Activated CD8-positive, alpha-beta T cell treated with anti-CD3 and anti-CD28 coated beads, Interleukin-2, amount 10 ng/mL, durations not matched to agents 7 days and 5 days (primary cell): ENCODE results near the gene OXCT1. TPM values are rescaled to one million over a fixed set of nuclear protein-coding genes. Genes with fewer than 3 reads are reported as not detected.
A peak's percentile ranks its signal among the peaks of the same experiment; 100 is the strongest.

Experiments
- ATAC-seq: fragments of 150-1000 bp; cut with Tn5 transposase; one replicate; pipeline ENCODE4 v1.10.0; 2021; ENCODE audit warnings: moderate library complexity
- CTCF ChIA-PET: fragments of 350-600 bp; sonication (Branson Sonifier 250); formaldehyde crosslinking; loops from one replicate; lab custom pipeline; 2021; ENCODE audit warnings: antibody characterized with exemption; lab: Charles Lee
- POLR2A ChIA-PET: fragments of 350-600 bp; sonication (Branson Sonifier 250); formaldehyde crosslinking; loops from one replicate; lab custom pipeline; 2021; ENCODE audit warnings: antibody characterized with exemption; lab: Charles Lee
- DNase-seq: peaks from one replicate; pipeline ENCODE4 v3.0.0-alpha.2; 2020
- H3K27ac Mint-ChIP-seq: one replicate; pipeline ENCODE4 v1.8.0; 2021; ENCODE audit warnings: mild to moderate bottlenecking, mixed read lengths
- H3K27me3 Mint-ChIP-seq: one replicate; pipeline ENCODE4 v1.8.0; 2021; ENCODE audit warnings: low read depth, mixed read lengths
- H3K36me3 Mint-ChIP-seq: one replicate; pipeline ENCODE4 v1.8.0; 2021; ENCODE audit warnings: low read depth, mixed read lengths
- H3K4me1 Mint-ChIP-seq: one replicate; pipeline ENCODE4 v1.8.0; 2021; ENCODE audit warnings: low read depth, mixed read lengths
- H3K4me3 Mint-ChIP-seq: one replicate; pipeline ENCODE4 v1.8.0; 2021; ENCODE audit warnings: mild to moderate bottlenecking, mixed read lengths
- H3K9me3 Mint-ChIP-seq: one replicate; pipeline ENCODE4 v1.8.0; 2022; ENCODE audit warnings: mixed read lengths; ENCODE audit not compliant: insufficient read depth
- total RNA-seq, 2 experiments: library from RNA; stranded (reverse); gene quantifications; one replicate each; pipeline ENCODE4 v1.2.3, GENCODE V29; 2021

OXCT1 gene
- total RNA-seq, 2 experiments from 2014 or later, result 59.3 to 61.0 TPM

GRCh38 chr5:41844502-41844901 lies 25.7 kb downstream of the OXCT1 start:
- H3K36me3 Mint-ChIP-seq, result peaks cover 31% of the 10 kb centered on the region
- ATAC-seq (no peak), DNase-seq (no peak)
- ChIA-PET CTCF (interaction anchor here (0.9 to 4.0 kb wide), 18 partner anchors 9 to 940 kb away, joined by 3 to 23 read pairs (median 6); no protein-coding TSS in a partner anchor), POLR2A (no interaction called here)
- no peaks in the 10 kb centered on the region for H3K4me1 Mint-ChIP-seq
- no peaks in the 10 kb centered on the region for H3K27me3 Mint-ChIP-seq
- no peak overlapping the region for H3K27ac Mint-ChIP-seq
- no peak overlapping the region for H3K4me3 Mint-ChIP-seq
- H3K9me3 Mint-ChIP-seq, result peaks cover 6% of the 10 kb centered on the region

- DNase-seq (peak; percentile 51), ATAC-seq (peak; percentile 58)
- ChIA-PET CTCF (interaction anchor here (0.6 to 4.0 kb wide), 39 partner anchors 9 to 939 kb away, joined by 3 to 23 read pairs (median 4); partner anchors contain the start of genes FBXO4 and RIMOC1), POLR2A (no interaction called here)
- Mint-ChIP-seq H3K9me3 (no peaks in the 10 kb centered on the region), H3K27ac (no peak overlapping the region), H3K4me3 (no peak overlapping the region), H3K36me3 (peaks cover 28% of the 10 kb centered on the region), H3K27me3 (no peaks in the 10 kb centered on the region), H3K4me1 (no peaks in the 10 kb centered on the region)
Observed at GRCh38 chr5:41843456-41844370, 26.5 kb downstream of the OXCT1 start.

- Mint-ChIP-seq H3K27ac (no peak overlapping the region), H3K36me3 (peaks cover 37% of the 10 kb centered on the region), H3K4me1 (no peaks in the 10 kb centered on the region), H3K9me3 (no peaks in the 10 kb centered on the region), H3K4me3 (no peak overlapping the region), H3K27me3 (no peaks in the 10 kb centered on the region)
- ChIA-PET POLR2A (no interaction called here), CTCF (interaction anchor here (0.8 to 4.0 kb wide), 22 partner anchors 8 to 938 kb away, joined by 3 to 23 read pairs (median 5); partner anchors contain the start of gene FBXO4)
- ATAC-seq, result no peak
- no peak for DNase-seq
Observed at GRCh38 chr5:41842777-41843176, 27.4 kb downstream of the OXCT1 start.

- Mint-ChIP-seq H3K4me3 (no peak overlapping the region), H3K27me3 (no peaks in the 10 kb centered on the region), H3K36me3 (peaks cover 39% of the 10 kb centered on the region), H3K4me1 (no peaks in the 10 kb centered on the region), H3K9me3 (no peaks in the 10 kb centered on the region), H3K27ac (no peak overlapping the region)
- DNase-seq (no peak), ATAC-seq (no peak)
- POLR2A ChIA-PET, result no interaction called here
- CTCF ChIA-PET, result interaction anchor here (1.2 to 1.9 kb wide), 4 partner anchors 145 to 937 kb away, joined by 4 to 5 read pairs (median 4); no protein-coding TSS in a partner anchor
Observed at GRCh38 chr5:41841325-41841724, 28.9 kb downstream of the OXCT1 start.

- H3K36me3 Mint-ChIP-seq, result peaks cover 42% of the 10 kb centered on the region
- H3K9me3 Mint-ChIP-seq, result no peaks in the 10 kb centered on the region
- ATAC-seq, result no peak
- no peak overlapping the region for H3K4me3 Mint-ChIP-seq
- peaks cover 7% of the 10 kb centered on the region for H3K4me1 Mint-ChIP-seq
- H3K27ac Mint-ChIP-seq, result no peak overlapping the region
- ChIA-PET CTCF (interaction anchor here (0.7 to 1.9 kb wide), 5 partner anchors 15 to 935 kb away, joined by 3 to 5 read pairs (median 4); no protein-coding TSS in a partner anchor), POLR2A (no interaction called here)
- H3K27me3 Mint-ChIP-seq, result no peaks in the 10 kb centered on the region
- no peak for DNase-seq
Observed at GRCh38 chr5:41840251-41840650, 30.0 kb downstream of the OXCT1 start.

GRCh38 chr5:41837793-41838192 lies 32.4 kb downstream of the OXCT1 start:
- ChIA-PET CTCF (interaction anchor here (1.1 to 2.1 kb wide), 2 partner anchors 18 to 82 kb away, joined by 3 to 7 read pairs; no protein-coding TSS in a partner anchor), POLR2A (no interaction called here)
- H3K4me3 Mint-ChIP-seq, result no peak overlapping the region
- no peaks in the 10 kb centered on the region for H3K9me3 Mint-ChIP-seq
- peaks cover 17% of the 10 kb centered on the region for H3K4me1 Mint-ChIP-seq
- ATAC-seq (no peak), DNase-seq (no peak)
- no peaks in the 10 kb centered on the region for H3K27me3 Mint-ChIP-seq
- peaks cover 62% of the 10 kb centered on the region for H3K36me3 Mint-ChIP-seq
- H3K27ac Mint-ChIP-seq, result no peak overlapping the region

GRCh38 chr5:41835645-41836044 lies 34.6 kb downstream of the OXCT1 start:
- no peak overlapping the region for H3K4me3 Mint-ChIP-seq
- H3K27ac Mint-ChIP-seq, result no peak overlapping the region
- ATAC-seq (peak; percentile 30), DNase-seq (no peak)
- ChIA-PET POLR2A (interaction anchor here (1.0 kb wide), 1 partner anchor 21 kb away, joined by 6 read pairs; no protein-coding TSS in a partner anchor), CTCF (interaction anchor here (1.0 to 1.8 kb wide), 2 partner anchors 9 to 10 kb away, joined by 3 to 11 read pairs; no protein-coding TSS in a partner anchor)
- H3K36me3 Mint-ChIP-seq, result peaks cover 73% of the 10 kb centered on the region
- H3K27me3 Mint-ChIP-seq, result no peaks in the 10 kb centered on the region
- peaks cover 30% of the 10 kb centered on the region for H3K4me1 Mint-ChIP-seq
- H3K9me3 Mint-ChIP-seq, result peaks cover 9% of the 10 kb centered on the region

- ChIA-PET CTCF (interaction anchor here (1.1 to 1.8 kb wide), 3 partner anchors 8 to 84 kb away, joined by 3 to 11 read pairs (median 3); no protein-coding TSS in a partner anchor), POLR2A (no interaction called here)
- no peak for ATAC-seq
- peaks cover 74% of the 10 kb centered on the region for H3K36me3 Mint-ChIP-seq
- no peak overlapping the region for H3K27ac Mint-ChIP-seq
- peaks cover 9% of the 10 kb centered on the region for H3K9me3 Mint-ChIP-seq
- H3K4me3 Mint-ChIP-seq, result no peak overlapping the region
- peaks cover 30% of the 10 kb centered on the region for H3K4me1 Mint-ChIP-seq
- no peak for DNase-seq
- H3K27me3 Mint-ChIP-seq, result no peaks in the 10 kb centered on the region
Observed at GRCh38 chr5:41834506-41834905, 35.7 kb downstream of the OXCT1 start.

- Mint-ChIP-seq H3K4me1 (peaks cover 30% of the 10 kb centered on the region), H3K9me3 (peaks cover 9% of the 10 kb centered on the region), H3K4me3 (no peak overlapping the region), H3K27me3 (no peaks in the 10 kb centered on the region), H3K27ac (no peak overlapping the region), H3K36me3 (peaks cover 64% of the 10 kb centered on the region)
- ChIA-PET CTCF (interaction anchor here (1.0 to 1.5 kb wide), 2 partner anchors 11 to 24 kb away, joined by 3 to 7 read pairs; no protein-coding TSS in a partner anchor), POLR2A (no interaction called here)
- ATAC-seq (no peak), DNase-seq (no peak)
Observed at GRCh38 chr5:41832430-41832829, 37.8 kb downstream of the OXCT1 start.

GRCh38 chr5:41831155-41831554 lies 39.1 kb downstream of the OXCT1 start:
- no peak for DNase-seq
- Mint-ChIP-seq H3K36me3 (peaks cover 66% of the 10 kb centered on the region), H3K27ac (peak overlapping the region; percentile 62), H3K27me3 (no peaks in the 10 kb centered on the region), H3K9me3 (peaks cover 9% of the 10 kb centered on the region), H3K4me1 (peaks cover 29% of the 10 kb centered on the region), H3K4me3 (no peak overlapping the region)
- ChIA-PET CTCF (interaction anchor here (1.1 kb wide), 1 partner anchor 12 kb away, joined by 6 read pairs; no protein-coding TSS in a partner anchor), POLR2A (no interaction called here)
- no peak for ATAC-seq

GRCh38 chr5:41827792-41828191 lies 42.4 kb downstream of the OXCT1 start:
- Mint-ChIP-seq H3K27me3 (no peaks in the 10 kb centered on the region), H3K9me3 (peaks cover 9% of the 10 kb centered on the region), H3K4me3 (no peak overlapping the region), H3K36me3 (peaks cover 52% of the 10 kb centered on the region), H3K4me1 (peaks cover 13% of the 10 kb centered on the region), H3K27ac (no peak overlapping the region)
- CTCF ChIA-PET, result no interaction called here
- ATAC-seq, result no peak
- no peak for DNase-seq
- POLR2A ChIA-PET, result no interaction called here
